ENCODE measurements around the gene TIMM22.

- TF ChIP-seq SIN3A (IDR thresholded peaks at IDR 0.05; ENCODE audit: borderline replicate concordance, insufficient read depth, low read length) (no peak), POLR2AphosphoS5 (IDR thresholded peaks at IDR 0.05; ENCODE audit: low read depth, low read length) (no peak), REST (IDR thresholded peaks at IDR 0.05; ENCODE audit: insufficient read depth in 1 of 2, low read depth in 2 of 2, low read length in 2 of 2) (no peak), TAF1 (IDR thresholded peaks at IDR 0.05; ENCODE audit: borderline replicate concordance, insufficient read depth, low read length) (no peak)
Measured at GRCh38 chr17:988561-988960, 8.4 kb upstream of the TIMM22 start.
